Activated naive CD4-positive, alpha-beta T cell (primary cell): ENCODE data around the gene LRRC7.
"Not testable (repeated sequence)": the region's sequence is repeated elsewhere in the genome, so short reads cannot be mapped to it uniquely, and the experiment has no call there.

ENCODE experiments used
- DNase-seq, 4 experiments: peaks; one replicate each; lab custom pipeline; 2025; lab: John Stamatoyannopoulos, UW

Gene LRRC7

DNA sequence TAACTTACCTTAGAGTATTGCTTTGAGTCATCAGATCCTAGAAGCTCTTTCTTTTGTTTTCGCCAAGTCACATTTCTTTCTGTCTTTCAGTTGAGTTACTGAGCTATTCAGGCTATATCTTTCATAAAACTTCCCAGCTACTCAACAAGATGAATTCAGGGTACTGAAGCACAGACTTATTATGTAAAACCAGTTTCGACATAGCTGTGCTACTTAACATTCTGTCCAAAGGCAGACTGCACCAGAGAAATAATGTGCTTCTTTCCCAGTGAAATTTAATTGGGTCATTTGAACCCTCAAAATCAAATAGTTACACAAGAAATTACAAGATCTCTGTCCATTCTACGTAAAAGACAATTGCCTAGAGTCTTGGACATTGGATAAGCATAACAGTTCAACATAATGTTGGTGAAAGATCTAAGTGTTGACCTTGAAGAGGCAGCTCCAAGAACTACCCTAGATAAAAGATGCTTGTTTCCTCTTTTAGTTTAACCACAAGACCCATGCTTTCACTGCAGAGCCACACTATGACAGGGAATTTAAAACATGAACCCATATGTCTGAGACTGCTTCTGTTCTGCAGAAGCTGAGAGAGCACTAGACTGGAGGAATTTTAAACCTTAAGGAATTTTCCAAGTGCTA is 474.5 kb downstream of the LRRC7 start:
- no peak for DNase-seq

DNA sequence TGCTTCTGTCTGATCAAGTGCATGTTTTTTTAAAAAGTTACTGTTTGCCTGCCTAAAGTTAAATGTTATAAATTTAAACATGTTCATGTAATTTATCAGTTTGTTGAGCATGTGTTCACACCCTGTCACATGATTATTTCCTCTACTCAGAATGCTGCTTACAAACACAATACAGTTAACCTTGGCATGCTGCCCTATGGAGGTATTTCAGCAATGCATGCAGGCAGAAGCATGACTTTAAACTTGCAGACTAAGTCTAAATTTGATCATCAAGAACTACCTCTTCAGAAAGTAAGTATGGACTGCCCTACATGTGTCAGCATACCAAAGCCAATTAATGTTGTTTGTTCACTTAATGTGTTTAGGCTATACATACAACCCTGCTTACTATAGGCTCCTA is 476.1 kb downstream of the LRRC7 start:
- DNase-seq, result no peak

DNA sequence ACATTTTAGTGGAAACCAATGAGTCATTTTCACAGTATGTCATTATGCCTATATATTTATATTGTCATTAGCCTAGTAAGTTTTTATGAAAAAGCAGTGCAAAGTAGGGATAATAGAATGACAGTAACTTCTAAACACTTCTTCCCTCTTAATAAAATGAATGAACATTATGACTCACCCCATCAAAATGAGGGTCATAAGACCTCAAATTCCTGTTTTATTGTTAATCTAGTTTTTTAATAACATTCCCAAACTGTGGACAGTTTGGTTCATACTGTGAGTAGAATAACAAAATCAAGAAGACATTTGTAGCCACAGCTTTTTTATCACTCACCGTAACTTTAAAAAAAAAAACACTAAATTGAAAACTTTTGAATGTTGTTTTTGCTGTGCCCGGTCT is 477.1 kb downstream of the LRRC7 start:
- no peak for DNase-seq

DNA sequence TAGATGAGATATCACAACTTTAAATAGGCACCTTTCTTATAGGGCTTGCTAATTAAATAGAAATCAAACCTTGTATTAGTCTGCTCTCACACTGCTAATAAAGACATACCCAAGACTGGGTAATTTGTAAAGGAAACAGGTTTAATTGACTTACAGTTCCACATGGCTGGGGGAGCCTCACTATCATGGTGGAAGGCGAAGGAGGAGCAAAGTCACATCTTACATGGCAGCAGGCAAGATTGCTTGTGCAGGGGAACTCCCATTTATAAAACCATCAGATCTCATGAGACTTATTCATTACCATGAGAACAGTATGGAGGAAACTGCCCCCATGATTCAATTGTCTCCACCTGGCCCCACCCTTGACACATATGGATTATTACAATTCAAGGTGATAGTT is 477.9 kb downstream of the LRRC7 start:
- DNase-seq, result not testable (repeated sequence)

DNA sequence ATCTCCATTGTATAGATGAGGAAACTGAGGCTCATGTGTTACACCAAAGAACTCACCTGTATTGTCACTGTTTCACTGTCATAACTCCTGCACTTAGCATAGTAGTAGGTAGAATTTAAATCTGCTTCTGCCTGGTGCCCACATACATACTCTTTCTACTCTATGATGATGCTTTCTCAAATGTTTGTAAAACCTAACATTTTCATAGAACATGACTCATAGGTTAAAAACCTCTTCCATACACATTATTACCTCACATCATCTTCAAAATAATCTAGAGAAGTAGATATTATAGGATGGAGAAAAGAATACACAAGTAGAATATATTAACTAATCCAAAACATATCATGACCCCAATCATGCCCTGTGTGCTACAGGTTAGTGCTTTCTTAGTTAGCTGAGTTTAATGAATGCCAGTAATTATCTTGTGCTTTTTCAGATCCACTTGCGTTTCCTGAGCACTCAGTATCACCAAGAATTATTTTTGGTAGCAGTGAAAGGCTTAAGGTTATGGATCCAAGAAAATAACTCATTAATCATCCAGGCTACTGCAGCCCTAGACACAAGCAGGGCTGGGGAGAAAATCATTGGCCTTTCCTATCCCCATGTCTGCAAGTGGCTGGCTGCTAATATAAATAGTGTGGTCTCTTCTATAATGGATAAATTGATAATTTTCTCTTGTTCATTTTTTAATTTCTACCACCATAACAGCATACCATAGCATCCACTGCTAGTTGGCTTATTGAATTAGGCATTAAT is 480.8 kb downstream of the LRRC7 start:
- no peak for DNase-seq

DNA sequence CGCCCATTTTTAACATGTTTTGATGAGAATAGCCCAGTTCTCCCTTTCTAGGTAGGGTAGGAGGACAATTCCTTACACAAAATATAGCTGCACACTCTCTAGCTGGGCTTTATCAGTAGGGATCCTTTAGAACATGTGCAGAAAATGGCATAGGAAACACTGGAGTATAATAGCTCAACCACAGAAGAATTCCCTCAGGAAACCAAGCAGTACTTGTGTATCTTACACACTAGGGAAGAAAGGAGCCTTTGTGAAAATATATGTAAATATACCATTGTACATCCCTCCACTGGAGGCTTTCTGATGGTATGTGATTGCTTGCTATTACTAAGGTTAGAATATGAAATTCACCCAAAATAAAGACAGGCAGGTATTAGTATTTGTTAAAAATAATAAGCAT is 484.2 kb downstream of the LRRC7 start:
- DNase-seq, result no peak

DNA sequence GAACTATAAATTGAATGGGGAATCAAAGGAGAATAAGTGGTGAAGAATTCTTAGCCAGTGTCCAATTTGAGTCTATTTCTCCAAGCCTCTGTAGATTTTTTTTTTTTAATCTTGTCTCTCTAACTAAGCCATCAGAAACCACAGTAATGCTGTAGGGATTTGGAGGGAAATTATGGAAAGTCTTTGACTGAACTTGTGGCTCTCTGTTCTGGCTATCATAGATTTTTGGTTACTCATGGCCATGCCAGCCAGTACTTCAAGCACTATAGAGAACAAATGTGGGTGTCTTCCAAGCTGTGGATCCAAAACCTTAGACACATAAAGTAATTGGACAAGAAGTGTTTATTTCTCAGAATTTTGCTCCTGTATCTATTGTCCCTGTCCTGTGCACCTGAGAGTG is 489.8 kb downstream of the LRRC7 start:
- no peak for DNase-seq

DNA sequence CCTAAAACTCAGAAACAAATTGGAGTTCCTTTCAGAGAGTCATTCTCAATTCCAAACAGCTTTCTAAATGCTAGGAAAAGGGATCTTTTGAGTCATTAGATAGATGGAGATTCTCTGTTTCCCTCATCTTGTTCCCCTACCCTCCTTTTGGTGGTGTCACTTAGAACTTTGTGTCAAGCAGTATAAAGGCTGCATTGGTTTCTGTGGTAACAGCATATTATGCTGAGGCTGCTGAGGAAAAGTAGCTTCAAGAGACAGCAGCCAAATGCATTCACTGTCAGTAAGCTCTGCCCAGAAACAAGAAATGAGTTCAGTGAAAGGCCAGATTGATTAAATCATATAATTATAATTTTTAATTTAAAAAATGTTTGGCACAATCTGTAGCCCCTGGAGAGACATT is 493.5 kb downstream of the LRRC7 start:
- no peak for DNase-seq

DNA sequence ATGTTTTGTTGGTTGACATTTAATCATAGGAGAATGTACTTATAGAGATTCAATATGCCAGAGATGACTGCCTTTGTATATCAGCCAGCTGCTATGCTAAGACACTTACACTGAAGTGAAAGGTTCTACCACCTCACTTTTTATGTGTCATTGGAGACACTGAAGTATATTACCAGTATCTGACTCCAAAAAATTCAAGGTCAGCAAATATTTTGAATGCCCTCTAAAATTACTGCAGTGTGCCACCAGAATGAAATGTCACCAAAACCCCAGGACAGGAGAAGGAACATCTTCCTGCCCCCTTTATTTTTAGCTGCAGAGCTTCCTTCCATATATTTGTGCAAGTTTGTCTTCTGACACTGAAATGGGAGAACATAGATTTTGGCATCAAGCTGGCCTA is 496.1 kb downstream of the LRRC7 start:
- DNase-seq, result no peak

DNA sequence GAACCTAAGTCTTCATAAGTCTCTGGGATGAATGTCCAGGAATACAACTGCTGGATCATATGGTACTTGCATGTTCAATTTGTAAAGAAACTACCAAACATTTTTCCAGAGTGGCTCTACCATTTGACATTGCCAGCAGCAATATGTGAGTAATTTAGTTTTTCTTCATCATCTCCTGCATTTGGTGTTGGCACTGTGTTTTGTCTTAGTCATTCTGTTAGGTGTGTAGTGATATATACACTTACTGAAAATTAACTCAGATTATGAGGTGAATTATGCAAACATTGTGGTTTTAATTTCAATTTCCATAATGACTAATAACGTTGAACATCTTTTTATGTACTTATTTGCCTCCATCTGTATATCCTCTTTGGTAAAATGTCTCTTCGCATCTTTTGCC is 499.0 kb downstream of the LRRC7 start:
- DNase-seq, result no peak

DNA sequence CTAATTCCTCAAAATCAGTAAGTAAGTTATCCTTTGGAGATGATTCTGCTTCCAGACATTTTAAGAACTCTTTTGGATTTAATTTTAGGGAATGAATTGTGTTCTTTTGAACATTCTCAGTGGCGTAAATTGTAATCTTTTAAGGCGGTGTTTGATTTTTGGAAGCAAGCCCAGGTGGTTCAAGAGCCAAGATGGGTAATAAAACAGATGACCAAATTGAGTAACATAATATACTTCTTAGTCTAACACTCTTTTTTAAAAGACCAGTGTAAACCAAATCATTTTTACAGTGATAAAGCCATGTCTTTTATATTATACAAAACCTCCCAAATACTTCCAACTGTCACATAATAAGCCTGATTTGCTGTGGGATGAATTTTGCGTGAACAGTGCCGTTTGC is 503.9 kb downstream of the LRRC7 start:
- DNase-seq, result no peak

DNA sequence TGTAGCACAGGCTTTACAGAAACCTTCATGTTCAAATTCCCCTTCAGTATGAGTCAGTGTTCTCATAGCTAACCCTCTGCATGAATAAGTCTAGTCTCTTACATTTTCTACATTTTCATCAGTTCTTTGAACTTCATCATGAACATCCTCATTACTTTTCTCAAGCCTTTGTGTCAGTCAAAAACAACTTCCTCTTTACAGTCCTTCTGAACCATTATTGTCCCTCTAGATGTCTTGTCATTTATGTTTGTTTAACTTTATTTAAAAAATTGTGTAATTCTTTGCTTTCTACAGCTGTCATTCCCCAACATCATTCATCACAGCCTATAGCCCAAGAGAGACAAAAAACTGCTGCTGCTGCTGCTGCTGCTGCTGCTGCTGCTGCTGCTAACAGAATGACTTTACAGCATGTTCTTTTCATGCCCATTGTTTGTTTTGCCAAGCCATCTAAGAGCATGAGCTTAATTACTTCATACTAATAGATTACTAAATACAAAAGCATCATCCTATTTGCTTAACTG is 504.6 kb downstream of the LRRC7 start:
- DNase-seq, result no peak

DNA sequence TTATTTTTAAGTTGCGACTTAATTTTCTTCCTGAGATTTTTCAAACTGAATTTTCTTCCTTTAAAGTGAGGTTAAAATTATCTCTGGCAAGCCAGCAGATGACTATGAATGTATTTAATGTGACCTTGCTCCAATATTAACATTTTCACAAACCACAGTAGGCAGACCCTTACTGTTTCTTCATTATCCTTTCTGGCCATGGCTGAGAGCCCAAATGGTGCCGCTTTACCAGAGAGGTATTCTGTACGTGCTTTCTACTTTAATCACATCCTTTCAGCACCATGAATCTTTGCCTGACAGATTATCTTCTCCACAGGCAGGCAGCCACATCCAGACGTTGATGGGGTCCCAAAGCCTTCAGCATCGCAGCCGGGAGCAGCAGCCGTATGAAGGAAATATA is 508.0 kb downstream of the LRRC7 start:
- DNase-seq, result no peak

DNA sequence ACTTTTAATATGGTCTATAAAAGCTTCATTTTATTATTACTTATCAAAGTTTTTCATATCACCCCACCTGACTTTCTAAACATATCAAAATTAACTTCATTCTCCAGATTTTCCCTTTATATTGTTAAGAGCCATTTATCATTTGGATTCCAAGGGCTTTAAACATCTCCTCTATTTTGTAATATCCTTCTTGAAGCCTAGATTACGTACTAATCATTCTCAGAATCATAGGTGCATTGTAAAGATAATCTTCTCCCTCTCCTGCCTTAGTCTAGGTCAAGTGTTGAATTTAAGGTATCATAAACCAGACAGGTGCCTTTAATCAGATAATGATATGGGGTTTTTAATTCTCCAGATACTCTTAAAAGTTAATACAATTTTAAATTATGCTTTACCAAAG is 509.3 kb downstream of the LRRC7 start:
- no peak for DNase-seq

DNA sequence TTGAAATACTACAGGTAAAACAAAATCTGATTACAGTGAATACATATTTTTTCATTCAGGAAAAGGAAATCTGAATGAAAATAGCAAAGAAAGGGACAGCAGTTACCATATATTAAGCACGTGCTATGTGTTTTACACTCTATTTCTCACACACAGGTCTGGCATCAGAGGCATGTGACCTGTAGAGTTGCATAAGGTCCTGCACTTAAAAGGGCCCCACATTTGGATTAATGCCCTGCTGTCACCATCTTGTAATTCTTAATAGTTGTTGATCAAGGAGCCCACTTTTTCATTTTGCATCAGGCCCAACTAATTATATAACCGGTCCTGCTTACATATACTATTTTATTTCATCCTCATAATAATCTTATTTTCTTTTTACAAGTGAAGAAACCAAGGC is 511.8 kb downstream of the LRRC7 start:
- DNase-seq, result no peak

DNA sequence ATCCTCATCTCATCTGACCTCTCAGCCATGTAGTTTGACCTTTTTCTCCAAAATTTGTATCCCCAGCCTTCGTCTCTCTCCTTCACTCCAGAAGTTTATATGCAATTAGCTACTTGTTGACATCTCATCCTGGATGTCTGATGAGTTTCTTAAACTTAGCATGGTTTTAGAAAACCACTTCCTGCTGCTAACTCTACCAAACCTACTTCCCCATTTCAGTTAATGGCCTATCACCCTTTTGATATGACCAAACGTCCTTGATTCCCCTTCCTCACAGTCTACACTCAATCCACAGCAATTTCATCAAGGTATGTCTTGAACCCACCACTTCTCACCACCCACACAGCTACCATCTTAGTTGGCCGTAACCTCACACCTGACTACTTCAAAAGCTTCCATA is 515.8 kb downstream of the LRRC7 start:
- no peak for DNase-seq

DNA sequence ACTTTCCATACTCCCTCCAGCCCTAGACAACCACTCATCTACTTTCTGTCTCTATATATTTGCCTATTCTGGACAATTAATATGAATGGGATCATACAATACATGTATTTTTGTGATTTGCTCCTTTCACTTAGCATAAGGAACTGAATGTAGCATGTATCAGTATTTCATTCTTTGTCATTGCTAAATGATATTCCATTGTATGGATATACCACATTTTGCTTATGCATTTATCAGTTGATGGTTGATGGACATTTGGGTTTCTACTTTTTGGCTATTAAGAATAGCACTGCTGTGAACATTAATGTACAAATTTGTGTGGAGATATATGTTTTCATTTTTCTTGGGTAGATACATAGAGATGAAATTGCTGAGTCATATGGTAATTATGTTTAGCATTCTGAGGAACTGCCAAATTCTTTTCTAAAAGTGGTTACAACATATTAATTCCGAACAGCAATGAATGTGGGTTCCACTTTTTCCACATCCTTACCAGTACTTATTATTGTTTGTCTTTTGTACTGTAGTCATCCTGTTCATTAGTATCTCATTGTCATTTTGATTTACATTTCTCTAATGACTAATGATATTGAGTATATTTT is 516.7 kb downstream of the LRRC7 start:
- no peak for DNase-seq

DNA sequence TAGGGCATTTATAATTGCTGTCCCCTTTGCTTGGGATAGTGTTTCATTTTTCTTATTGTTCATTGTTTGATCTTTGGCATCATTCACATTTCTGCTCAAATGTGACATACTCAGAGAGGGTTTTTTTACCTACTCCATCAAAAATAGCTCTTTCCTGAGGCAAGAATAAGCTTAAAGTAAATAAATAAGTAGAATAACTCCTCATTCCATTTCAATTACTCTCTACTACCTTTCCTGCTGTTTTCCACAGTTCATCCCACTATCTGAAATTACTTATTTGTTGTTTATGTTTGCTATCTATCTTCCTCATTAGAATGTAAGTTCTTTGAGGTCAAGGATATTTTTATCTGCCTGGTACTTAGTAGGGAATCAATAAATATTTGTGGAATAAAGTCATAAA is 517.8 kb downstream of the LRRC7 start:
- DNase-seq, result no peak

DNA sequence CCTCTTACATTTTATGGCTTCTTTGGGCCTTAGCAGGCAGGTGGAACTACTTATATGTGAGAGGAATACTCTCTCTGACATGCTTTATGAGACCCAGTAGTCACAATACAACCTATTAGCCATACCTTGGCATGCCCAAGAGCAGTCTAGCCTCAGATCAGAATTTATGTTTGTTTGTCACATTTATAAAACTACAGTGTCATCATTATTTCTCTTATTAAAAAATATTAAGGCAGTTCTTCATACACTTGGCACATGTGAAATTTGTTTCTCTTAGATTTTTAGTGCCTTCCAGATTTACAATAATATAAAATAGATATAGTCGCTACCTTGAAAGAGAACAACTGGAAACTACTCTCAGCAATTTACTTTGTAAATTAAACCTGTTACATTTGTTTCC is 519.2 kb downstream of the LRRC7 start:
- no peak for DNase-seq

DNA sequence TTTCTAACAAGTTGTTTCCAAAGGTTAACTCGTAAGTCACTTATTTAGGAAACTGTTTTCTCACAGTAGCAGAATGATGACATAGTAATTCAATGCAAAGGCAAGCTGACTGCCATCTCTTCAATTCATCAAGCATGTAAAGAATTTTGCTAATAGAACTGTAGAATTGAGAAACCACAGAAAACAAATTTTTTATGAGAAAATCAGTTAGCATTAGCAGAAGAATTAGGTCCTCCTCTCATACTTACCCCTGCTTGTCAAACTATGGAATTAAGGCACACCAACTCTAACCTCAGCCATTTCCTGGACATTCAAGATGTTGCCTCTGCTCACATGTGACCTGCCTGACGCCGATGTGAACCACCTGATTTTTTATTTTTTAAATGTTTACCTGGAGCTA is 522.4 kb downstream of the LRRC7 start:
- DNase-seq, result no peak

DNA sequence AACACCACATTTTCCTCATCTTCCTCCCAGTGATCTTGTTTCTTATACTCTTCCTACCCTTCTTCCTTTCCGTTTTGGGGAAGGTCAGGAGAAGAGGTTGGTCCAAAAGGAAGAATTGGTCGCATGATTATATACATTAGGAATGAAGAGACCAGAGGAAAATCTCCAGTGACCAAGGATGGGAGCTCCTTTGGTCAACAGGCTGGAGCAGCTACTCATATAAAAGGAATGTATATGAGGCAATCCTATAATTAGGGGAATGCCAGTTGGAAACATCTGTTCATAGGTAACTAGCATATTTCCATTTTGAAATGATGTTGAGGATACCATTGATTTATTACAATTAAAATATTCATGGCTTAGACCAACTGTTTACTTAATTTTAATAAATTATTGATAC is 523.2 kb downstream of the LRRC7 start:
- DNase-seq, result no peak

DNA sequence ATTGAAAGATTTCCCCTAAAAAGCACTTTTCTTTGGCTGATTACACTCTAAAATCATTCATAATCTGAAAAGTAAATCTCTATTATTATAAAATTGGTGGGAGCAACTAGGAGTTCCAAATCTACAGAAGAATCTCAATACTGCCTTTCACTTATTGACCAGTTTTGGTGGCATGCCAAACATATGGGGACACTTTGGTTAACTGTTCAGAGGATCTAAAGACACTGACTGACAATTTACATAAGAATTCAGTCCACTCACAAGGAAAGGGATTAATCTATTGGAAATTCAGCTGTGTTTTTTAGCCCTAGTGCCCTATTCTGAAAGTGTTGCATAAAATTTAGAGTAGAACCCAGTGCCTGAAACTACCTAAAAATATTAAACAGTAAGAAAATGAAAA is 524.1 kb downstream of the LRRC7 start:
- no peak for DNase-seq

DNA sequence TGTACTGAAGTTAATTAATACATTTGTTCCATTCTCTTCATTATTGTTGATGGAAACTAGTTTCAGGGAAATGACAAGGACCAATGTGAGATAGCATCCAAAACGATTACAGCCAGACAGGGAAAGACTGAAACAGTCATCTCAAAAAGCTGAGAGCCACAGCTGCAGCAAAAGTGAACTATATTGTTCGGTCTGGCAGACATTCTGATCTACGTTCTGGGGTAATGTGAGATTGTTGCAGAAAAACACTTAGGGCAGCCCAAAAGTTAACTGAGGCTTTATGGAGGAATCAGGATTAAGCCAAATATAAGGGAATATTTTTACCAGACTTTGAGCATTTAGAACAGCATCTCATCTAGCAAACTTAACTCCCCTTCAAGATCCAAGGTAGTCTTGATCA is 524.8 kb downstream of the LRRC7 start:
- no peak for DNase-seq
